GM23338 (cell line): ENCODE results near the gene REG3G. TPM values are rescaled to one million over a fixed set of nuclear protein-coding genes. Genes with fewer than 3 reads are reported as not detected.

ENCODE experiments used
- ATAC-seq: fragments of 200-7000 bp; cut with Tn5 transposase; 3 replicates; pipeline ENCODE4 v1.9.1; 2020
- DNase-seq: peaks from one replicate; pipeline ENCODE4 v3.0.0-alpha.2; 2015; ENCODE audit warnings: low spot score
- H2AFZ ChIP-seq: fragments of 200-600 bp; sonication (generic); 2 replicates; pipeline ENCODE4 v1.8.0; 2016; ENCODE audit warnings: antibody characterized with exemption, mild to moderate bottlenecking, moderate library complexity
- H3F3A ChIP-seq: fragments of 200-600 bp; sonication (generic); replicated peaks from 2 replicates; pipeline ENCODE4 v1.8.0; 2017; ENCODE audit warnings: antibody characterized with exemption, mixed run types, low read depth
- H3K27ac ChIP-seq: fragments of 200-600 bp; sonication (generic); 2 replicates; pipeline ENCODE4 v1.6.1; 2016; ENCODE audit warnings: low read depth
- H3K27me3 ChIP-seq: fragments of 200-600 bp; sonication (generic); 2 replicates; pipeline ENCODE4 v1.8.0; 2016; ENCODE audit warnings: mild to moderate bottlenecking, mixed run types, moderate library complexity; ENCODE audit not compliant: insufficient read depth
- H3K36me3 ChIP-seq: fragments of 200-600 bp; sonication (generic); 2 replicates; pipeline ENCODE4 v1.8.0; 2016; ENCODE audit warnings: mild to moderate bottlenecking; ENCODE audit not compliant: insufficient read depth
- H3K4me1 ChIP-seq: fragments of 200-600 bp; sonication (generic); 2 replicates; pipeline ENCODE4 v1.8.0; 2016; ENCODE audit warnings: mild to moderate bottlenecking, moderate library complexity; ENCODE audit not compliant: insufficient read depth
- H3K4me2 ChIP-seq: fragments of 200-600 bp; sonication (generic); 2 replicates; pipeline ENCODE4 v1.7.1; 2017; ENCODE audit warnings: mixed run types
- H3K4me3 ChIP-seq: fragments of 200-600 bp; sonication (generic); 2 replicates; pipeline ENCODE4 v1.6.1; 2016; ENCODE audit warnings: mixed run types
- H3K79me2 ChIP-seq: fragments of 200-600 bp; sonication (generic); replicated peaks from 2 replicates; pipeline ENCODE4 v1.8.0; 2017; ENCODE audit warnings: mild to moderate bottlenecking; ENCODE audit not compliant: insufficient read depth
- H3K9me2 ChIP-seq: fragments of 200-600 bp; sonication (generic); 2 replicates; pipeline ENCODE4 v1.8.0; 2017; ENCODE audit not compliant: insufficient read depth
- H4K20me1 ChIP-seq: fragments of 200-600 bp; sonication (generic); replicated peaks from 2 replicates; pipeline ENCODE4 v1.8.0; 2017; ENCODE audit warnings: mild to moderate bottlenecking; ENCODE audit not compliant: insufficient read depth
- H3K27ac Mint-ChIP-seq: 2 replicates; pipeline ENCODE4 v1.8.0; 2020; ENCODE audit warnings: inconsistent platforms, mild to moderate bottlenecking, moderate library complexity, mixed read lengths
- H3K27me3 Mint-ChIP-seq: 3 replicates; pipeline ENCODE4 v1.8.0; 2022; ENCODE audit warnings: low read depth, mild to moderate bottlenecking, moderate library complexity, mixed read lengths, inconsistent platforms; ENCODE audit not compliant: insufficient read depth, poor library complexity
- H3K36me3 Mint-ChIP-seq: 3 replicates; pipeline ENCODE4 v1.8.0; 2021; ENCODE audit warnings: low read depth, mild to moderate bottlenecking, inconsistent platforms, moderate library complexity, mixed read lengths
- H3K4me1 Mint-ChIP-seq: 3 replicates; pipeline ENCODE4 v1.8.0; 2020; ENCODE audit warnings: mild to moderate bottlenecking, inconsistent platforms, mixed read lengths
- H3K4me3 Mint-ChIP-seq: 3 replicates; pipeline ENCODE4 v1.8.0; 2021; ENCODE audit warnings: moderate library complexity, mild to moderate bottlenecking, inconsistent platforms, mixed read lengths
- H3K9me3 Mint-ChIP-seq: 3 replicates; pipeline ENCODE4 v1.8.0; 2020; ENCODE audit warnings: moderate library complexity, mild to moderate bottlenecking, inconsistent platforms, mixed read lengths
- CREB1 ChIP-seq: fragments of 250-450 bp; sonication (Bioruptor Pico); IDR thresholded peaks from 2 replicates; pipeline ENCODE4 v1.5.0; 2020; ENCODE audit warnings: low read depth, mild to moderate bottlenecking, moderate library complexity
- CTCF ChIP-seq, 2 experiments: fragments of 200-600 bp in 1 of 2; sonication (generic) in 1 of 2; conservative IDR thresholded peaks; 2 replicates each; pipeline versions ENCODE4 v1.5.1 to v1.6.1; 2016 to 2017; ENCODE audit warnings: antibody characterized with exemption in 2 of 2, low read depth in 2 of 2, mild to moderate bottlenecking in 2 of 2, moderate library complexity in 1 of 2
- ETS1 ChIP-seq: IDR thresholded peaks from 2 replicates; pipeline ENCODE4 v1.6.1; 2016; ENCODE audit warnings: antibody characterized with exemption
- EZH2 ChIP-seq: fragments of 200-600 bp; sonication (generic); IDR thresholded peaks from one replicate; pipeline ENCODE4 v1.8.0; 2017; ENCODE audit warnings: antibody characterized with exemption, mild to moderate bottlenecking, low read depth; ENCODE audit not compliant: unreplicated experiment
- EZH2phosphoT487 ChIP-seq: fragments of 200-600 bp; sonication (generic); IDR thresholded peaks from one replicate; pipeline ENCODE4 v1.8.1; 2018; ENCODE audit warnings: antibody characterized with exemption; ENCODE audit not compliant: unreplicated experiment
- JUNB ChIP-seq: IDR thresholded peaks from one replicate; pipeline ENCODE4 v1.6.1; 2016; ENCODE audit warnings: antibody characterized with exemption; ENCODE audit not compliant: unreplicated experiment
- NANOG ChIP-seq: IDR thresholded peaks from 2 replicates; pipeline ENCODE4 v1.6.1; 2016; ENCODE audit warnings: antibody characterized with exemption, borderline replicate concordance
- POLR2AphosphoS5 ChIP-seq: IDR thresholded peaks from 2 replicates; pipeline ENCODE4 v1.6.1; 2016; ENCODE audit warnings: antibody characterized with exemption, low read depth
- ZNF114 ChIP-seq: fragments of 250-450 bp; sonication (Bioruptor Pico); IDR thresholded peaks from 2 replicates; pipeline ENCODE4 v1.5.0; 2020; ENCODE audit warnings: mild to moderate bottlenecking, moderate library complexity
- polyA plus RNA-seq: library from polyadenylated mRNA; unstranded; fragments of >200 nt; fragmentation: Nextera tagmentation; extraction: Ambion mirVana; gene quantifications from 2 replicates; pipeline ENCODE4 v1.2.1, GENCODE V29; 2016
- total RNA-seq: library from RNA; depleted of rRNA; stranded (reverse); fragments of >200 nt; shearing (Covaris generic); gene quantifications from 2 replicates; pipeline ENCODE4 v1.2.3, GENCODE V29; 2014
- TF ChIP-seq, protein P1 (sequence below): fragments of 250-450 bp; sonication (Bioruptor Pico); IDR thresholded peaks from 2 replicates; pipeline ENCODE4 v1.5.0; 2020; ENCODE audit warnings: mild to moderate bottlenecking, moderate library complexity

REG3G gene
- total and polyA plus RNA-seq, 2 experiments from 2014 or later: not detected

GRCh38 chr2:78979380-78980151 is 45.9 kb upstream of the REG3G start:
- H3K27me3 Mint-ChIP-seq: no peaks in the 10 kb centered on the region
- no peak overlapping the region for H3K4me3 Mint-ChIP-seq
- DNase-seq (peak; percentile 82), ATAC-seq (peak; percentile 85)
- Histone ChIP-seq H2AFZ (no peak overlapping the region), H3K9me2 (no peaks in the 10 kb centered on the region), H3K27me3 (no peaks in the 10 kb centered on the region), H3K36me3 (no peaks in the 10 kb centered on the region), H3K4me3 (no peak overlapping the region), H4K20me1 (no peaks in the 10 kb centered on the region), H3K27ac (no peak overlapping the region), H3F3A (no peaks in the 10 kb centered on the region), H3K79me2 (no peaks in the 10 kb centered on the region), H3K4me1 (peaks cover 11% of the 10 kb centered on the region), H3K4me2 (0 out of 2 replicates have a peak overlapping the region, but pooled peaks have one; percentile 29)
- no peaks in the 10 kb centered on the region for H3K36me3 Mint-ChIP-seq
- H3K4me1 Mint-ChIP-seq: peaks cover 14% of the 10 kb centered on the region
- TF ChIP-seq ZNF114: no peak
- TF ChIP-seq EZH2phosphoT487: no peak
- peak; percentile 94 to 95 for TF ChIP-seq CTCF (conservative IDR thresholded peaks at IDR 0.05; ENCODE audit: low read depth in 2 of 2)
- no peak overlapping the region; the same call in 1 of the 2 replicates for H3K27ac Mint-ChIP-seq
- no peaks in the 10 kb centered on the region for H3K9me3 Mint-ChIP-seq

DNA sequence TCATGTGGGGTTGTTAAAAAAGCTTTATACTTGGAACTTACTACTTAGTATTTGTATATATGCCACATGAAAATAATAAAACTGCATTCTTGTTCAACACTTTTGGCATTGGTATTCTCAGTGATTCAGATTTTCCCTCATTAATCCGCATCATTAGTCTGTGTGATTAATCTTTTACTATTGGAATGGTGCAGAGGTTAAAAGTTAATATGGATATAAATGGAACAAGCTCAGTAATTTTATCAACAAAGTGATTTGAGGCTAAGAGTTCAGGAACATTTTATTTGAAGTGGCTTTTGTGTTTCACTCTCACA is 45.4 kb upstream of the REG3G start:
- TF ChIP-seq ZNF114: no peak
- TF ChIP-seq EZH2: no peak
- TF ChIP-seq JUNB: no peak
- TF ChIP-seq, protein P1, sequence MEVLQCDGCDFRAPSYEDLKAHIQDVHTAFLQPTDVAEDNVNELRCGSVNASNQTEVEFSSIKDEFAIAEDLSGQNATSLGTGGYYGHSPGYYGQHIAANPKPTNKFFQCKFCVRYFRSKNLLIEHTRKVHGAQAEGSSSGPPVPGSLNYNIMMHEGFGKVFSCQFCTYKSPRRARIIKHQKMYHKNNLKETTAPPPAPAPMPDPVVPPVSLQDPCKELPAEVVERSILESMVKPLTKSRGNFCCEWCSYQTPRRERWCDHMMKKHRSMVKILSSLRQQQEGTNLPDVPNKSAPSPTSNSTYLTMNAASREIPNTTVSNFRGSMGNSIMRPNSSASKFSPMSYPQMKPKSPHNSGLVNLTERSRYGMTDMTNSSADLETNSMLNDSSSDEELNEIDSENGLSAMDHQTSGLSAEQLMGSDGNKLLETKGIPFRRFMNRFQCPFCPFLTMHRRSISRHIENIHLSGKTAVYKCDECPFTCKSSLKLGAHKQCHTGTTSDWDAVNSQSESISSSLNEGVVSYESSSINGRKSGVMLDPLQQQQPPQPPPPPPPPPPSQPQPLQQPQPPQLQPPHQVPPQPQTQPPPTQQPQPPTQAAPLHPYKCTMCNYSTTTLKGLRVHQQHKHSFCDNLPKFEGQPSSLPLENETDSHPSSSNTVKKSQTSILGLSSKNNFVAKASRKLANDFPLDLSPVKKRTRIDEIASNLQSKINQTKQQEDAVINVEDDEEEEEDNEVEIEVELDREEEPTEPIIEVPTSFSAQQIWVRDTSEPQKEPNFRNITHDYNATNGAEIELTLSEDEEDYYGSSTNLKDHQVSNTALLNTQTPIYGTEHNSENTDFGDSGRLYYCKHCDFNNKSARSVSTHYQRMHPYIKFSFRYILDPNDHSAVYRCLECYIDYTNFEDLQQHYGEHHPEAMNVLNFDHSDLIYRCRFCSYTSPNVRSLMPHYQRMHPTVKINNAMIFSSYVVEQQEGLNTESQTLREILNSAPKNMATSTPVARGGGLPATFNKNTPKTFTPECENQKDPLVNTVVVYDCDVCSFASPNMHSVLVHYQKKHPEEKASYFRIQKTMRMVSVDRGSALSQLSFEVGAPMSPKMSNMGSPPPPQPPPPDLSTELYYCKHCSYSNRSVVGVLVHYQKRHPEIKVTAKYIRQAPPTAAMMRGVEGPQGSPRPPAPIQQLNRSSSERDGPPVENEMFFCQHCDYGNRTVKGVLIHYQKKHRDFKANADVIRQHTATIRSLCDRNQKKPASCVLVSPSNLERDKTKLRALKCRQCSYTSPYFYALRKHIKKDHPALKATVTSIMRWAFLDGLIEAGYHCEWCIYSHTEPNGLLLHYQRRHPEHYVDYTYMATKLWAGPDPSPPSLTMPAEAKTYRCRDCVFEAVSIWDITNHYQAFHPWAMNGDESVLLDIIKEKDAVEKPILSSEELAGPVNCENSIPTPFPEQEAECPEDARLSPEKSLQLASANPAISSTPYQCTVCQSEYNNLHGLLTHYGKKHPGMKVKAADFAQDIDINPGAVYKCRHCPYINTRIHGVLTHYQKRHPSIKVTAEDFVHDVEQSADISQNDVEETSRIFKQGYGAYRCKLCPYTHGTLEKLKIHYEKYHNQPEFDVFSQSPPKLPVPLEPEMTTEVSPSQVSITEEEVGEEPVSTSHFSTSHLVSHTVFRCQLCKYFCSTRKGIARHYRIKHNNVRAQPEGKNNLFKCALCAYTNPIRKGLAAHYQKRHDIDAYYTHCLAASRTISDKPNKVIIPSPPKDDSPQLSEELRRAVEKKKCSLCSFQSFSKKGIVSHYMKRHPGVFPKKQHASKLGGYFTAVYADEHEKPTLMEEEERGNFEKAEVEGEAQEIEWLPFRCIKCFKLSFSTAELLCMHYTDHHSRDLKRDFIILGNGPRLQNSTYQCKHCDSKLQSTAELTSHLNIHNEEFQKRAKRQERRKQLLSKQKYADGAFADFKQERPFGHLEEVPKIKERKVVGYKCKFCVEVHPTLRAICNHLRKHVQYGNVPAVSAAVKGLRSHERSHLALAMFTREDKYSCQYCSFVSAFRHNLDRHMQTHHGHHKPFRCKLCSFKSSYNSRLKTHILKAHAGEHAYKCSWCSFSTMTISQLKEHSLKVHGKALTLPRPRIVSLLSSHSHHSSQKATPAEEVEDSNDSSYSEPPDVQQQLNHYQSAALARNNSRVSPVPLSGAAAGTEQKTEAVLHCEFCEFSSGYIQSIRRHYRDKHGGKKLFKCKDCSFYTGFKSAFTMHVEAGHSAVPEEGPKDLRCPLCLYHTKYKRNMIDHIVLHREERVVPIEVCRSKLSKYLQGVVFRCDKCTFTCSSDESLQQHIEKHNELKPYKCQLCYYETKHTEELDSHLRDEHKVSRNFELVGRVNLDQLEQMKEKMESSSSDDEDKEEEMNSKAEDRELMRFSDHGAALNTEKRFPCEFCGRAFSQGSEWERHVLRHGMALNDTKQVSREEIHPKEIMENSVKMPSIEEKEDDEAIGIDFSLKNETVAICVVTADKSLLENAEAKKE (CRISPR knock-in tag): no peak
- TF ChIP-seq POLR2AphosphoS5: no peak
- no peak for TF ChIP-seq CREB1 (CRISPR knock-in tag)
- no peak for TF ChIP-seq NANOG
- TF ChIP-seq CTCF (conservative IDR thresholded peaks at IDR 0.05; ENCODE audit: low read depth in 2 of 2): no peak
- TF ChIP-seq ETS1: no peak
- no peak overlapping the region for H3K27ac ChIP-seq
- H2AFZ ChIP-seq: no peak overlapping the region
- H3K9me2 ChIP-seq: no peaks in the 10 kb centered on the region
- peaks cover 14% of the 10 kb centered on the region for H3K4me1 Mint-ChIP-seq
- H3K36me3 Mint-ChIP-seq: no peaks in the 10 kb centered on the region
- no peak overlapping the region for H3K27ac Mint-ChIP-seq
- H3K79me2 ChIP-seq: no peaks in the 10 kb centered on the region
- H4K20me1 ChIP-seq: no peaks in the 10 kb centered on the region
- H3K9me3 Mint-ChIP-seq: no peaks in the 10 kb centered on the region
- H3K36me3 ChIP-seq: no peaks in the 10 kb centered on the region
- ATAC-seq (no peak), DNase-seq (no peak)
- H3K4me3 Mint-ChIP-seq: no peak overlapping the region
- H3K27me3 Mint-ChIP-seq: no peaks in the 10 kb centered on the region
- peaks cover 11% of the 10 kb centered on the region for H3K4me1 ChIP-seq
- no peak overlapping the region for H3K4me3 ChIP-seq
- H3K4me2 ChIP-seq: no peak overlapping the region
- H3K27me3 ChIP-seq: no peaks in the 10 kb centered on the region
- H3F3A ChIP-seq: no peaks in the 10 kb centered on the region
